NK-92 (cell line): ENCODE results near the gene HOXD4.

ENCODE experiments used
- DNase-seq: peaks from one replicate; lab custom pipeline; 2025; ENCODE audit not compliant: unreplicated experiment; lab: John Stamatoyannopoulos, UW

Gene HOXD4

DNA sequence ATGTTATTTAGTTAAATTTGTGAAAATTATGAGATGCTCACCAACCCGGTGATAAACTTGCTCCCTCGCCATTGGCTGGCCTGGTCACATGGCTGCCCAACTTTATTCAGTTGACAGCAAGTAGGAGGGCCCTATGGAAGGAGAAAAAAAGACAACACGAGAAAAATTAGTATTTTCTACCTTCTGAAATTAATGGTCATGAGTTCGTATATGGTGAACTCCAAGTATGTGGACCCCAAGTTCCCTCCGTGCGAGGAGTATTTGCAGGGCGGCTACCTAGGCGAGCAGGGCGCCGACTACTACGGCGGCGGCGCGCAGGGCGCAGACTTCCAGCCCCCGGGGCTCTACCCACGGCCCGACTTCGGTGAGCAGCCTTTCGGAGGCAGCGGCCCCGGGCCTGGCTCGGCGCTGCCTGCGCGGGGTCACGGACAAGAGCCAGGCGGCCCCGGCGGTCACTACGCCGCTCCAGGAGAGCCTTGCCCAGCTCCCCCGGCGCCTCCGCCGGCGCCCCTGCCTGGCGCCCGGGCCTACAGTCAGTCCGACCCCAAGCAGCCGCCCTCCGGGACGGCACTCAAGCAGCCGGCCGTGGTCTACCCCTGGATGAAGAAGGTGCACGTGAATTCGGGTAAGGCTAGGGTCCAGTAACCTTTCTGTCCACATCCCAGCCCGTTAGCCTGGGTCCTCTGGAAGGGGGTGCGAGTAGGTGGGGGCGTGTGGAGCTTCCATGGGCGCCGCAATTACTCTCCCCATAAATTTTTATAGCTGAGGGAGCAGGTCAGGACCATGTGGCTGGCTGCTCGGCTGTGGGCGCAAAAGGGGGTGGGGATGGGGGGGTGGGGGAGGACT, at the start of gene HOXD4:
TSS of gene HOXD4 (plus strand) at position 109 of the 846 bp plus-strand sequence. CDS start at position 193, 84 bp downstream.
- DNase-seq = no peak

DNA sequence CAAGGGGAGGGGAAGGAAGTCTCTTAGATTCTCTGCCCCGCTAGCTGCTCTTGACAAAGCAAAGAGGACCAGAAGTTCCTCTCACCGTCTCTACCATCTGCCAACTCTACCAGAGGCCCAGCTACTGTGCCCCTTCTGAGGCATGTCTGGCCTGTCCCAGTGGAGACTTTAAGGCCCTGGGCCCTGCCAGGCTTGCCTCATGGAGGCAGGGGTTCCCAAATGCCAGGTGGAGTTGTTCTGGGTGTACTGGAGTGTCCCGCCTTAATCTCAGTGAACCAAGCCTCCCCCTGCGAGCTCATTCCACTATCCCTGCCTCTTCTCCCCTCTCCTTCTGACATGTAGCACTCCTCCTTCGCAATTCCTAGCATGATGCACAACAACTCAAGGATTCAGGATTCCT, 49.5 kb upstream of the HOXD4 start:
- no peak for DNase-seq

DNA sequence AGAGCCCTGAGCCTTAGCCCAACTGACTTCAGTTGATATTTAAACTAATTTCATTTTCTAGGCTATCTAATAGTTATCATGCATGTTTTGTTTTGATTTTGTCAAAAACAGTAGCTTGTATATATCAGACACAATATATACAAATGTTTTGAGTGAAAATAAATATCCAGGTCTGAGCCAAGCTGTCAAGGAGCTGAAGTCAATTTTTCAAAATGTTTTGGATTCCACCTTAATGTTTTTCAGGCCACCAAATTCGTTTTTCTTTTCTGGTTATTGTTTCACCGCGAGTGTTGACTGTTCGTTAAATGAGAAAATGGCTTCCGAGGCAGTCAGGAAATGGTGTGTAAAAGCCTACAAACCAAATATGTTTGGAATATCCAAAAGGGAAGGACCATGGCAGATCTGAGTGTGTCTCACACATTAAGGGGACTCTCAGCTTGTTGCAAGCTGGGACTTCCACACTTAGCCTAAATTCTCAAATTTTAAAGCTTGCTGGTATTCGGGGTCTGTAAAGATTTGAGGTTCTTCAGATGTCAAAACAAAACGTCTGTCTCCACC, 49.0 kb upstream of the HOXD4 start:
- no peak for DNase-seq

DNA sequence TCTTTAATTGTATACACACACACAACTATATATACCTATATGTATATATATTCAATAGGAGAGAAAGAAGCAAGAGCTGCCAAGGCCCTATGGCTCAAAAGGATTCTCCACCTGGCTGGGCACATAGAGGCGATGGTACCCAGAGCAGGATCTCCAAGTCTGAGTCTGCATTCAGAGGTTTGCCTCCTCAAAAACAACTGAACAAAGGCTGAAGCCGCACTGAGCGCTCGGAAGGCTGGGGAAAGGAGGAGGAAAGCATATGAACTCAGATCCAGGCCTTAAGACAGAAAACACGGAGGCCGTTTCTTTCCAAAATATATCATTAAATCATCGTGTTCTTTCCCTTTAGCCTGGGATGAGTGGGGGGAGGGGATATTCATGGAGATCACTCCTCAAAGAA, 48.2 kb upstream of the HOXD4 start:
- DNase-seq = no peak

DNA sequence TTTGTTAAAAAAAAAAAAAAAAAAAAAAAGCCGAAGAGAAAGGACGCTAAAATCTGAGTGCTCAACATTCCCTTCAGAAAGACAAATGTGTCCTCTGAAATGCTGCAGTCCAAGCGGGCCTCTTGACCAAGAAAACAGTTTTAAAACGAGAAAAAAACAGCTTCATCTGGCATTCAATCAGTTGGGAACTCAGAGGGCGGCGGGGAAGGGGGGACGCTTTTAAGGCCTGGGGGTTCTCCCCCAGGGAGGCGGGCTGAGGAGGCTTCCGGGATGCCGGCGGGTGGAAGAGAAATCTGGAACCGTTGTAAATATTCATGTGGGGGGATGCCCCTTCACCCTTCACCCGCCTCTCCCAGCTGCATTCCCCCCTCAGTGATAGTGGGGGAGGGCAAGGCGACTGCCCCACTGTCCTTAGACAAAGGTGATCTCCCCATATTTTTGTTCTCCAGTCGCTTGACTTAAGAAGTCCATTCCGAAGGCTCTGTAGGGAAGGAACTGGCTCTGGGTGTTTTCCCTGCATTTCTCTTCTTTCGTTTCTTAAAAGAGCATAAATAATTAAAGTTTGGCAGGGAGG, 47.5 kb upstream of the HOXD4 start:
- no peak for DNase-seq

DNA sequence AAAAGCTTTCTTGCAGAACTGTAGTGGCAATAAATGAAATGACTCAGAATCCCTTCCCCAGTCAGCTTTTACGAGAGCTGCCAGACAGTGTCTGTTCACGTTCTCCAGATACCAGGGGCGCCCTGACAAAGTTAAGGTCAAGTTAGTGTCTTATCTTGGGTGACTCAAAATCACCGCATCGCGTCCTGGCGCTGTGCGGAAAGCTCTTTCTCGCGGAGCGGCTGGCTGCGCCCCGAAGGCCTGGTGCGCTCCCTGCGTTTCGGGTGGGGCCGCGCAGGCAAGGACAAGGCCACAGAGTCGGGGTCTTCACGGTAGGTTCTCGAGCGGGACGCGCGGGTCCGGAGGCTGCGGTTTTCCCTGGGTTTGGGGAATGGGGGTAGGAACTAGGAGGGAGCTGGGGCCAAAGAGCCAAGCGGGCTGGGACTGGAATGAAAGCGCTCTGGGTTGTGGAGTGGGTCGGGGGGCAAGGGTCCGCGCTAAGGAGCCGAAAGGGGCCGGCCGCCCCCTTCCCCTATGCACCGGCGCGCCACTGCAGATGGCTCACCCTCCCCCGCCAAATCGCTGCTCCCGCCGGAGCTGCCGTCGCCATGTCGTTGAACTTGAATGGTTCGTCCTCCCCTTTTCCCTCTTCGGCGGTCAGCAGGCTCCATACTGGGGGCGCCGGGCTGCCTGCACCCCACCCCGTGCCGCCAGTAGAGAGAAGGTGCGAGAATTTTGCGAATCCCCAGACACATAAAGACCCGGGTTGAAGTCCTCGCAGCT, 46.9 kb upstream of the HOXD4 start:
- DNase-seq = no peak

DNA sequence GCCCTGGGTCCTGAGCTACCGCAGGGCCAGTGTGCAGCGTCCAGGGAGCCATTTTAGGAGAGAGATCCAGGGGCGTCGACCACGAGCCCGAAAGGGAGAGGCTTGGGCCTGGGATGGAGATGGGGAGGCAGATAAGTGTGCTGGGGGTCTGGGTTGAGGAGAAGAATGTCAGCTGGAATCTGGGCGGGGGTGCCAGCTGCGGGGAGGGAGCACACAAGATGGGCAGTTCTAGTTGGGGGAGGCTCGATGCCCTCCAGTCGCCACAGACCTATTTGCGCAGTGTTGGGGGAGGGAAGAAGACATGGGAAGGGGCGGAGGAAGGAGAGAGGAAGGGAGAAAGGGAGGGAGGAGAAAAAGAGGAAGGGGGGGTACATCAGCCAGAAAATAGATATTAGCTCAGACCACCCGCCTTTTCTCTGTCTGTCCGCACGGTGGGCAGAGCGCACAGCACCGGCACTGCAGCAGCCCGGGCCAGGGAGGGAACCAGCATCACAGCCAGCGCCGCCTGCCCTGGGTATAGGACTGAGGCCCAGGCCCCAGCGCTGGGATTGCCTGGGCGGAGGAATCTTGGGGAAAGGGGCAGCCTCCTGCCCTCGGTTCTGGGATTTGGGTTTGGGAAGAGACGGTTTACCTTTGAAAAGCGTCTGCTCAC, 46.1 kb upstream of the HOXD4 start:
- no peak for DNase-seq

DNA sequence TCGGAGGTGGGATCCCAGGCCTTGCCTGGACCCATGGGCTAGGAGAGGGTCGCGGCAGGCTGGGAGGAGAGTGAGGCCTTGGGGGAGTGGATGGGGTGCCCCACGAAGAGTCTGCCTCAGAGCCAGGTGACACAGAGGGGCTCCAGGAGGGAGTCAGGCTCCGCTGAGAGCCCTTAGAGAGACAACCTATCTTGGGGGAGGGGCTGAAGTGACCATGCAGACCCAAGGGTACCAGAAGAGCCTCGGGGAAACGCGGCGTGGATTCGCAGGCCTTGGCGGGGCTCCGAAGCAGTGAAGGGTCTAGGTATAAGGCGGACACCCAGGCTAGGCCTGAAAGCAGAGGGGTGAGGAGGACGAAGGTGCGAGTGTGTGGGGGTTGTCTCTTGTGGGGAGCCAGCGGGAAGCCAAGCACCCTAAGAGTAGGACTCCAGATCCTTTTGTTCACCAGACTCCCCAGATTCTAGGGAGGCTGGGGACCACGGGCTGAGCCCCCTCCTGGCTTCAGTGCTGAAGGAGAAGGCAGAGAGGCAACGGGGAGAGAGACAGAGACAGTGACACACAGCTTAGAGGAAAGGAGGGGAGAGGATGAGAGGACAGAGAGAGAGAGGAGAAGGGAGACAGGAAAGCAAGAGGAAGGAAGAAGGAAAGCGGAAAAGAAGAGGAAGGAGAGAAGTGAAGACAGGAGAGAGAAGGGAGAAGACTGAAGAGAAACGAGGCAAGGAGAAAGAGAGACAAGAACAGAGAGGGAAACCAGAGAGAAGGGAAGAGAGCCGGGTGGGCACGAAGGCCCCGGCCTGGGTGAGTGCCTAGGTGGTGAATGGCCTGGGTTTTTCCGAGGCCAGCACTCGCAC, 45.4 kb upstream of the HOXD4 start:
- no peak for DNase-seq

DNA sequence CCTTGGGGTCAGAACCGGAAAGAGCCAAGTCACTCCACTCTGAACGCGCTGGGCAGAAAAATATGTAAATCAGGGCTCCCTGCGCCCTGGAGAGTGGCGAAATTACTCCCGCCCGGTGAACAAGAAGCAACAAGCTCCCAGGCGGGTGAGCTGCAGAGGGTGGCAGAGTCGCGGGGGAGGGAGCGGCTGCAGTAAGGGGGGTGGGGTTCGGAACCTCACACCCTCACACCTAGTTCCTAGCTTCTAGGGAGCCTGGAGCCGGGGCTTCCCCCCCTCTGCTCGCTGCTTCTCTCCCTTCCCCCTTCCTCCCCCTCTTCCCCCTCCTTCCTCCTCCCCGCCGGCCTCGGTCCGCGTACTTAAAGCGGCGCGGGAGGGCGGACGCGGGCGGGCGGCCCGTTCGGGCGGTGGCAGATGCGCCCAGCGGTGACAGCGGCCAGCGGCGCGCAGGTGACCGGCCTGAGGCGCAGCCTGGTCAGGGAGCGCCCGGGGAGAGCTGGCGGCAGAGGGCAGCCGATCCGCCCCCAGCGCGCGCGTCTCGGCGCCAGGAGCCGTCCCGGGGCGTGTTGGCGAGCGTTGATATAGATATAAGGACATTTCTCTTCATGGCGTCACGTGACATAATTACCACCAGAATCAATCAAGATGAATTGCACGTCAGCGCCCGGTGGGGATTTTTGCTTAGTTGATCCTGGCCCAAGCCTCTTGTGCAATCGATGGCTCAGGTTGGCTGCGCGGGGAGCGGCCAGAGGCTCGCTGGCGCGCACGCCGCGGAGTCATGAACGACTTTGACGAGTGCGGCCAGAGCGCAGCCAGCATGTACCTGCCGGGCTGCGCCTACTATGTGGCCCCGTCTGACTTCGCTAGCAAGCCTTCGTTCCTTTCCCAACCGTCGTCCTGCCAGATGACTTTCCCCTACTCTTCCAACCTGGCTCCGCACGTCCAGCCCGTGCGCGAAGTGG, 44.5 kb upstream of the HOXD4 start, which contains the start of gene HOXD11:
TSS of gene HOXD11 (plus strand) at position 700 of the 959 bp plus-strand sequence. CDS start at position 776, 76 bp downstream.
- DNase-seq = no peak

DNA sequence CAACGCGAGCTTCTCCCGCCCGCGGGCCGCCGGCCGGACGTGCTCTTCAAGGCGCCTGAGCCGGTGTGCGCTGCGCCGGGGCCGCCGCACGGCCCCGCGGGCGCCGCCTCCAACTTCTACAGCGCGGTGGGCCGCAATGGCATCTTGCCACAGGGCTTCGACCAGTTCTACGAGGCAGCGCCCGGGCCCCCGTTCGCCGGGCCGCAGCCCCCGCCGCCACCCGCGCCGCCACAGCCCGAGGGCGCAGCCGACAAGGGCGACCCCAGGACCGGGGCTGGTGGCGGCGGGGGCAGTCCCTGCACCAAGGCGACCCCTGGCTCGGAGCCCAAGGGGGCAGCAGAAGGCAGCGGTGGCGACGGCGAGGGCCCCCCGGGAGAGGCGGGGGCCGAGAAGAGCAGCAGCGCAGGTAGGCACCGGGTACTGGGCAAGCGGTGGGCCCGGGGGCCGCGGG, 43.6 kb upstream of the HOXD4 start:
- DNase-seq = no peak

DNA sequence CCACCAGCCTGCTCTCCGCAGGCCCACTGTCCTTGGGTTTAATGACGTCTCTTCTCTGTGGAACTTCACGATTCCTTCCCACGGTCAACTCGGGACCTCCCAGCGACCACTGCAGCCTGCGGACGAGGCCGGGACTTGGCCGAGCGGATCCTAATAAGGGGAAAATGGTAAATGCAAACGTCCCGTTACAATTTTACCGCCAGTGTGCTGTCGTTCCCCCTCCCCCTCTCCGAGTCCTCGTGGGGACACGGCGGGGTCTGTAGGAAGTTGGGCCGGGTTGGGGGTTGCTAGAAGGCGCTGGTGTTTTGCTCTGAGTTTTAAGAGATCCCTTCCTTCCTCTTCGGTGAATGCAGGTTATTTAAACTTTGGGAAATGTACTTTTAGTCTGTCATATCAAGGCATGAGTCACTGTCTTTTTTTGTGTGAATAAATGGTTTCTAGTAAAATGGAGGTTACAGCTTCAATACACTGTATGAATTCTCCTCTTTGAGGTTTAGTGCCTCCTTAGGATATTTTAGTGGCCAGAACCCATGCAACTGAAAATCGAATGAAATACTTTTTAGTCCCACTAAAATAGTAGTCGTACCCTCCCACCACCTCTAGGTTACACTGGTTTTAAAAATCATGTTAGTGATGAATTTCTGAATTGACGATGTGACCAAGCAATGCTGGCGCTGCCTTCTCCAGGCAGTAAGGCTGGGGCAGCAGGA, 42.0 kb upstream of the HOXD4 start:
- no peak for DNase-seq

DNA sequence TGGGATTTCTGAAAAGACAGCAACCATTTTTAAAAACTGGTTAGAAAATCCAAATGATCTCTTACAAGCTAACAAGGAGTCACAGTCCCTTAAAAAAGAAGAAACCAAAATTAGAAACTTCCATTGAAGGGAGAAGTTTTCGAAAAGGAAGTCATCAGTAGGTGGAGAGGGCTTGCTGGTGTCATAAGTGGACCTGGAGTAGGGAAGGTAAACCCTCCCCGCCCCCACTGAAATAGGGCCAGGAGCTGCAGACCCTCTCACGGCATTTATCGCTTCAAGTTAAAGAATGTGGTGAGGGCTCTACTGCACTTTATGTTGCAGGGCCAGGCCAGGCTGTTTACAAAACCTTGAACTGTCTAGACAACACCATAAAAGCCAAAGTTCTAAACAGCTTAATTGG, 41.4 kb upstream of the HOXD4 start:
- no peak for DNase-seq

DNA sequence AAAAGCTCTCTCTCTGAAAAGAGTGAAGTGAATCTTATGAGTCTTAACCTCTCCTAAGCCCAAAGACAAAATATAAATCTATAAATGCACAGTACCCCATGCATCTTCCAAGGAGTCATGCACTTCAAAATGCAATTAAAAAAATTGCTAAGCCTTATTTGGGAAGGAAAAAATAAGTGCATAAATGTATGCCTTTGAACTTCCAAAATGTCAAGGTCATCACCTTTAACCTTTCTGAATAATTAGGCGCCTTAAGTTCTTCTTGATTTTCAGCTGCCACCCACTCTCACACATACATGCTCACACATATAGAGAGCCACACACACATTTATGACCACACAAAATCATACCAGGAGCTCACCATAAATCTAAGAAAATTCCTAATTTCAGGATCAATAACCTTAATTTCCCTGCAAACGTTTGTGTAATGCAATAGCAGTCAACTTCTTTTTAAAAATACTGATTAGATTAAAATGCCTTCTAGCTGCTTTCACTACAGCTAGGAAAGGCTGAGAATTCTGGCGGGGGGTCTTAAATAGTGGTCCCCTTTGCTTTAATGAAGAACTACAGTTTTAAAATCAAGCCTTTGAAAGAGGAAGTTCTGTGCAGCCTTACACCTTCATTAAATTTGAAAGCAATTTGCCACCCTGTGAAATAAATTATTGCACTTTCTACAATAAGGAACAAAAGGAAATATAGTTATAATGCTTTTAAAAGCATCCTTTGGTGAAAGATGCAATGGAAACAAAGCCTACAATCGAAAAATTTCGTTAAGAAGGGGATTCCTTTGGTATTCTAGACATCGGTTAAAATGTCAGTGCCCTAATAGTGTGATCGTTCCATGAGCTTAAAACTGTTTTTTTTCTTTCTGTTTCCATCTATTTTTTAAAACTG, 40.7 kb upstream of the HOXD4 start:
- DNase-seq = no peak

DNA sequence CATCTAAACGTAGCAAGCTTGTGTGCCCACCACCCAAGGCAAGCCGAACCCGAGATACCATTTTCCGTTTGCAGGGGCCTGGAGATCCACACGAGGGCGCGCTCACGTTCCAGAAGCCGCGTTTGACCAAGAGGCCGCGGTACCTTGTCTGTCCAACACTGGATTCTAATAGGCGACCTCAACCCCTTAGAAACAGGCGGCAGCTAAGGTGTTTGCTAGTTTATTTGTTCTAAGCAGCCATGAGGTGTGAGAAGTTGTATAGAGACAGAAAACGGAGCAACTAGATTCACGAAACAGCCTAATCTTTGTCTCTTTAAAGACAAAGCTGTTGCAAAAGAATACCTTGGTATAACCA, 40.1 kb upstream of the HOXD4 start:
- DNase-seq = no peak

DNA sequence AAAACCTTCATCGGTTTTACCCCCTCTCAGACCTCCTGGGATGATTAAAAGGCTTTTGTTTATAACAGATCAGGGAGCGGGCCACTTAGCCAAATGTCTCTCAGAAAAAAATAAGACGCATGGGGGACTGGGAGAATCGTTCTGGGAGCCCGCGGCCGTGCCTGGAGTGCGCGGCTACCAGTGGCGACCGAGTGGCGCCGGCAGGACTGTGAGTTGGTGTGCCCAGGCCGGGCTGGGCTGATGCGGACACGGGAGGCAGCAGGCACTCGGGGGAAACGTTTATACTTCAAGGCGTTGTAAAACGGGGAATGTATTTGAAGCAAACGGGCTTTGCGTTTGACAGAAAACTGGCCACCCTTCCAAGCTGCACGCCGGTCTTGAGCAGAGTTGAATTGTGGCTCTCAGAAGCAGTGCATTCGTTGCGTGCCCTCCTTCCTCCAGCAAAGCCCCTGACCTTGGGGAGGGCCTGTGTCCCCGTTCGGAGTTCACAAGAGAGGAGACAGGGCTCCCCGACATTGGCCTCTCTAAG, 39.4 kb upstream of the HOXD4 start:
- no peak for DNase-seq

DNA sequence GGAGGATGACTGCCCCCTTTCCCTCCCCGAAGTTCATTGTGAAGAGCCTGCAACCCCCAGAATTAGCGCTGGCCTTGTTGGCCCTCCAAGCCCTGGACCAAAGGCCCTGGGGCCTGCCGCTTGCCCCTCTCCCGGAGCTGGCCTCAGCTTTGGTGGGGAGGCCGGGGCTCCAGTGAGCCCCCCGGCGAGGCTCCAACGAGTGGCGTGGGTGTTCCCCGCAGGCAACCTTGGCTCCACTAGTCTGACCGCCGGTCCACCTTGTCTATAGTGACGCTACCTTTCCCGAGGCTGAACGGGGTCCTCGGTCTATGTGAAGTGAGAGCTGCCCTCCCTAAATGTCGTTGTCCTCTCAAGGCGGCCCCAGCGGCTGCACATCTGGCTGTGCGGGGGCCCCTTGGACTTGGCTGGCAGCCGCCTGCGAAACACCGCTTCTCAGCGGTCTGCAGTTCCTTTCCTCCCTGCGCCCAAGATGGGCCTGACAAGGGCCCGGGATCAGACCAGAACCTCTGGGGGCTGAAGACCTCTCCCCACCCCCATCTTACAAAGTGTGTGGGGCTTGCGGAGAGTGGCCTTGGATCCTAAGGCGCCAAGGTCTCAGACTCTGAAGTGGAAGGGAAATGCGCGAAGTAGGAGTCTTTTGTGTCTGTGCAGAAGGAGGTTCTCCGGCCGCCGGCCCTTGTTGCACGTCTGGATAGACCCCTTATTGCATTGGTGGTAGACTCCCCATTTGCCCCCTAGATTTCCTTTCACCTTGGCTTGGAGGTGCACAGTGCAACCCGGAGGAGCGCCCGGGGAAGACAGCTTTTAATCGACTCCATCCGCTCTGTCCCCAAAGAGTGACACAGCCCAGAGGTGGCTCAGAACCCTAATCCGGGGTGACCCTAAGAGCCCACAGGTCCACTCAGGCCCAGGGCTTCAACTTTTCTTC, 38.7 kb upstream of the HOXD4 start:
- DNase-seq = no peak
